ENCODE measurements around the gene ILKAP. TPM values are rescaled to one million over a fixed set of nuclear protein-coding genes. Genes with fewer than 3 reads are reported as not detected.

Gene ILKAP
- total and polyA plus RNA-seq, 2 of the 4 experiments (the other 2 are of a cell fraction) = 13.3 to 44.2 TPM

DNA sequence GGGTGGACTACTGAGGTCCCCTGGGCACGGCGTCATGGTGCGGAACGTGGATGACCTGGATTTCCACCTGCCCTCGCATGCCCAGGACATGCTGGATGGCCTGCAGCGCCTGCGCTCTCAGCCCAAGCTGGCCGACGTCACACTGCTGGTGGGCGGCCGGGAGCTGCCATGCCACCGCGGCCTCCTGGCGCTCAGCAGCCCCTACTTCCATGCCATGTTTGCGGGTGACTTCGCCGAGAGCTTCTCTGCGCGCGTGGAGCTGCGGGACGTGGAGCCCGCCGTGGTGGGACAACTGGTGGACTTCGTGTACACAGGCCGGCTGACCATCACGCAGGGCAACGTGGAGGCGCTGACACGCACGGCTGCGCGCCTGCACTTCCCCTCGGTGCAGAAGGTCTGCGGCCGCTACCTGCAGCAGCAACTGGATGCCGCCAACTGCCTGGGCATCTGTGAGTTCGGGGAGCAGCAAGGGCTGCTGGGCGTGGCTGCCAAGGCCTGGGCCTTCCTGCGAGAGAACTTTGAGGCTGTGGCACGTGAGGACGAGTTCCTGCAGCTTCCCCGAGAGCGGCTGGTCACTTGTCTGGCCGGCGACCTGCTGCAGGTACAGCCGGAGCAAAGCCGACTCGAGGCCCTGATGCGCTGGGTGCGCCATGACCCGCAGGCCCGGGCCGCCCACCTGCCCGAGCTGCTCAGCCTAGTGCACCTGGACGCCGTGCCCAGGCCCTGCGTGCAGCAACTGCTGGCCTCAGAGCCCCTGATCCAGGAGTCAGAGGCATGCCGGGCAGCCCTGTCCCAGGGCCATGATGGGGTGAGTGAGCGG, 62.6 kb downstream of the ILKAP start:
- H3K4me2 ChIP-seq (ENCODE audit: low read depth, low read length) = no peak overlapping the region
- H3K36me3 ChIP-seq (ENCODE audit: control insufficient read depth, insufficient read depth, low read length) = no peaks in the 10 kb centered on the region
- no peak overlapping the region for H2BK15ac ChIP-seq (ENCODE audit: low read depth, low read length)
- H4K20me1 ChIP-seq (ENCODE audit: insufficient read depth, low read length) = no peaks in the 10 kb centered on the region
- H2AFZ ChIP-seq (replicated peaks; ENCODE audit: low read length, poor library complexity) = peak overlapping the region; percentile 21
- in situ Hi-C loops (cut with MboI; ENCODE audit: low sequenced_read_pairs) (no loop called here), intact Hi-C loops (cut with micrococcal nuclease) (no loop called here), dilution Hi-C loops (cut with HindIII; ENCODE audit: low sequenced_read_pairs, unreplicated experiment) (no loop called here)
- no peak overlapping the region for H2BK5ac ChIP-seq (ENCODE audit: low read depth, low read length, poor library complexity, severe bottlenecking)
- no peaks in the 10 kb centered on the region for H3K9me3 ChIP-seq (ENCODE audit: control insufficient read depth, insufficient read depth, low read length)
- H3K56ac ChIP-seq (ENCODE audit: extremely low read depth, insufficient read depth, low read length) = no peak overlapping the region
- no peak overlapping the region for H3K9ac ChIP-seq (ENCODE audit: low read depth, low read length)
- peak overlapping the region; percentile 95 for H2BK120ac ChIP-seq (ENCODE audit: low read depth, low read length)
- no peak overlapping the region for H3K18ac ChIP-seq (ENCODE audit: low read depth, low read length)
- ChIA-PET POLR2A (ENCODE audit: unreplicated experiment) (no interaction called here), CTCF (interaction anchor here (0.6 to 0.8 kb wide), 2 partner anchors 50 to 283 kb away, joined by 3 to 5 read pairs; no protein-coding TSS in a partner anchor)
- H4K91ac ChIP-seq (ENCODE audit: insufficient read depth, low read depth, low read length) = peak overlapping the region; percentile 79; the same call in 1 of the 2 replicates
- TF ChIP-seq FOS (IDR thresholded peaks at IDR 0.05; ENCODE audit: low read depth, low read length) (no peak), NFE2L2 (IDR thresholded peaks at IDR 0.05; ENCODE audit: low read depth, low read length) (no peak), RCOR1 (IDR thresholded peaks at IDR 0.05; ENCODE audit: insufficient replicate concordance, low read length) (no peak), SMC3 (IDR thresholded peaks at IDR 0.05; ENCODE audit: low read depth, low read length) (no peak), CEBPB (IDR thresholded peaks at IDR 0.05; ENCODE audit: low read depth, low read length) (no peak), MXI1 (IDR thresholded peaks at IDR 0.05; ENCODE audit: borderline replicate concordance, low read depth, low read length) (no peak), RFX5 (IDR thresholded peaks at IDR 0.05; ENCODE audit: low read depth, low read length) (no peak), RAD21 (IDR thresholded peaks at IDR 0.05; ENCODE audit: low read length) (no peak), MAZ (IDR thresholded peaks at IDR 0.05; ENCODE audit: borderline replicate concordance, low read depth, low read length) (no peak), POLR2A (IDR thresholded peaks at IDR 0.05; ENCODE audit: low read depth, low read length) (no peak)
- TF ChIP-seq, protein P1, sequence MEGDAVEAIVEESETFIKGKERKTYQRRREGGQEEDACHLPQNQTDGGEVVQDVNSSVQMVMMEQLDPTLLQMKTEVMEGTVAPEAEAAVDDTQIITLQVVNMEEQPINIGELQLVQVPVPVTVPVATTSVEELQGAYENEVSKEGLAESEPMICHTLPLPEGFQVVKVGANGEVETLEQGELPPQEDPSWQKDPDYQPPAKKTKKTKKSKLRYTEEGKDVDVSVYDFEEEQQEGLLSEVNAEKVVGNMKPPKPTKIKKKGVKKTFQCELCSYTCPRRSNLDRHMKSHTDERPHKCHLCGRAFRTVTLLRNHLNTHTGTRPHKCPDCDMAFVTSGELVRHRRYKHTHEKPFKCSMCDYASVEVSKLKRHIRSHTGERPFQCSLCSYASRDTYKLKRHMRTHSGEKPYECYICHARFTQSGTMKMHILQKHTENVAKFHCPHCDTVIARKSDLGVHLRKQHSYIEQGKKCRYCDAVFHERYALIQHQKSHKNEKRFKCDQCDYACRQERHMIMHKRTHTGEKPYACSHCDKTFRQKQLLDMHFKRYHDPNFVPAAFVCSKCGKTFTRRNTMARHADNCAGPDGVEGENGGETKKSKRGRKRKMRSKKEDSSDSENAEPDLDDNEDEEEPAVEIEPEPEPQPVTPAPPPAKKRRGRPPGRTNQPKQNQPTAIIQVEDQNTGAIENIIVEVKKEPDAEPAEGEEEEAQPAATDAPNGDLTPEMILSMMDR (conservative IDR thresholded peaks at IDR 0.05; ENCODE audit: low read depth, low read length) = no peak
- TF ChIP-seq, protein P2, sequence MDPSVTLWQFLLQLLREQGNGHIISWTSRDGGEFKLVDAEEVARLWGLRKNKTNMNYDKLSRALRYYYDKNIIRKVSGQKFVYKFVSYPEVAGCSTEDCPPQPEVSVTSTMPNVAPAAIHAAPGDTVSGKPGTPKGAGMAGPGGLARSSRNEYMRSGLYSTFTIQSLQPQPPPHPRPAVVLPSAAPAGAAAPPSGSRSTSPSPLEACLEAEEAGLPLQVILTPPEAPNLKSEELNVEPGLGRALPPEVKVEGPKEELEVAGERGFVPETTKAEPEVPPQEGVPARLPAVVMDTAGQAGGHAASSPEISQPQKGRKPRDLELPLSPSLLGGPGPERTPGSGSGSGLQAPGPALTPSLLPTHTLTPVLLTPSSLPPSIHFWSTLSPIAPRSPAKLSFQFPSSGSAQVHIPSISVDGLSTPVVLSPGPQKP (IDR thresholded peaks at IDR 0.05; ENCODE audit: borderline replicate concordance, low read depth, low read length) = no peak
- H3K27ac ChIP-seq (ENCODE audit: insufficient read depth, low read length) = no peak overlapping the region
- H4K8ac ChIP-seq (ENCODE audit: low read depth in 2 of 2, low read length in 2 of 2) = peak overlapping the region in 1 of 2 experiments; percentile 18; a peak in 1 of 4 replicates
- no peak overlapping the region for H2BK20ac ChIP-seq (ENCODE audit: low read depth, low read length)
- no peaks in the 10 kb centered on the region for H3K79me1 ChIP-seq (ENCODE audit: low read depth in 1 of 2, low read length in 2 of 2)
- H3K14ac ChIP-seq (replicated peaks; ENCODE audit: low read depth, low read length) = no peak overlapping the region
- peaks cover 23% of the 10 kb centered on the region for H3K4me1 ChIP-seq (ENCODE audit: control insufficient read depth, insufficient read depth, low read length)
- no peak overlapping the region for H3K4me3 ChIP-seq (ENCODE audit: insufficient read depth, low read depth, low read length)
- H2AK5ac ChIP-seq (ENCODE audit: low read depth, low read length) = peak overlapping the region; percentile 57
- H3K27me3 ChIP-seq (ENCODE audit: control insufficient read depth, insufficient read depth, low read length) = no peaks in the 10 kb centered on the region
- H4K5ac ChIP-seq (ENCODE audit: low read depth, low read length) = no peak overlapping the region
- no peak for ATAC-seq (ENCODE audit: low read depth)
- 0 out of 2 replicates have a peak, but pooled peaks cover 15% of the 10 kb centered on the region for H3K9me1 ChIP-seq (ENCODE audit: insufficient read depth, low read length)
- peak overlapping the region; percentile 78 for H2AK9ac ChIP-seq (replicated peaks; ENCODE audit: low read depth, low read length, poor library complexity)
- no peak for DNase-seq
- no TSS peak for BruUV-seq (replicated peaks)
- H3K23ac ChIP-seq (ENCODE audit: low read depth, low read length) = no peak overlapping the region
- 94% methylated on average over 47 of the region's 60 CpGs; no CpG with 5 or more reads in 1 of the 2 experiments for WGBS, 2 experiments (ENCODE audit: extremely low coverage in 2 of 2, insufficient read length in 1 of 2)
- peak overlapping the region; percentile 46; the same call in 1 of the 2 replicates for H3K4ac ChIP-seq (ENCODE audit: low read depth, low read length)
